DND-41 (cell line): Measurements from ENCODE around the gene DENND5B.

Source experiments
- EZH2 ChIP-seq: IDR thresholded peaks from 3 replicates; pipeline ENCODE4 v1.6.1; 2012; ENCODE audit warnings: borderline replicate concordance, low read depth, mild to moderate bottlenecking, moderate library complexity, low read length, inconsistent platforms; ENCODE audit not compliant: severe bottlenecking
- TF ChIP-seq, protein P1 (sequence below): IDR thresholded peaks from 2 replicates; pipeline ENCODE4 v1.5.1; 2012; ENCODE audit warnings: borderline replicate concordance, low read length, moderate library complexity, mild to moderate bottlenecking; ENCODE audit not compliant: poor library complexity, severe bottlenecking; ENCODE audit errors: extremely low read depth

- no peak for TF ChIP-seq EZH2
- TF ChIP-seq, protein P1, sequence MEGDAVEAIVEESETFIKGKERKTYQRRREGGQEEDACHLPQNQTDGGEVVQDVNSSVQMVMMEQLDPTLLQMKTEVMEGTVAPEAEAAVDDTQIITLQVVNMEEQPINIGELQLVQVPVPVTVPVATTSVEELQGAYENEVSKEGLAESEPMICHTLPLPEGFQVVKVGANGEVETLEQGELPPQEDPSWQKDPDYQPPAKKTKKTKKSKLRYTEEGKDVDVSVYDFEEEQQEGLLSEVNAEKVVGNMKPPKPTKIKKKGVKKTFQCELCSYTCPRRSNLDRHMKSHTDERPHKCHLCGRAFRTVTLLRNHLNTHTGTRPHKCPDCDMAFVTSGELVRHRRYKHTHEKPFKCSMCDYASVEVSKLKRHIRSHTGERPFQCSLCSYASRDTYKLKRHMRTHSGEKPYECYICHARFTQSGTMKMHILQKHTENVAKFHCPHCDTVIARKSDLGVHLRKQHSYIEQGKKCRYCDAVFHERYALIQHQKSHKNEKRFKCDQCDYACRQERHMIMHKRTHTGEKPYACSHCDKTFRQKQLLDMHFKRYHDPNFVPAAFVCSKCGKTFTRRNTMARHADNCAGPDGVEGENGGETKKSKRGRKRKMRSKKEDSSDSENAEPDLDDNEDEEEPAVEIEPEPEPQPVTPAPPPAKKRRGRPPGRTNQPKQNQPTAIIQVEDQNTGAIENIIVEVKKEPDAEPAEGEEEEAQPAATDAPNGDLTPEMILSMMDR = no peak
Measured at GRCh38 chr12:31566547-31566946, 24.4 kb downstream of the DENND5B start.
